Panc1 (cell line): Measurements from ENCODE around the gene THAP4.
"Not testable (repeated sequence)": the region's sequence is repeated elsewhere in the genome, so short reads cannot be mapped to it uniquely, and the experiment has no call there.

Experiments
- POLR2AphosphoS5 ChIP-seq: IDR thresholded peaks from 2 replicates; pipeline ENCODE4 v1.6.1; 2012; ENCODE audit warnings: mild to moderate bottlenecking, low read depth, low read length, moderate library complexity
- SIN3A ChIP-seq: IDR thresholded peaks from 2 replicates; pipeline ENCODE4 v1.6.1; 2012; ENCODE audit warnings: low read depth, mild to moderate bottlenecking, low read length, moderate library complexity, borderline replicate concordance; ENCODE audit not compliant: insufficient read depth
- TF ChIP-seq, protein P1 (sequence below): fragments of 450-650 bp; IDR thresholded peaks from 2 replicates; pipeline ENCODE4 v1.5.1; 2017; ENCODE audit warnings: mild to moderate bottlenecking

DNA sequence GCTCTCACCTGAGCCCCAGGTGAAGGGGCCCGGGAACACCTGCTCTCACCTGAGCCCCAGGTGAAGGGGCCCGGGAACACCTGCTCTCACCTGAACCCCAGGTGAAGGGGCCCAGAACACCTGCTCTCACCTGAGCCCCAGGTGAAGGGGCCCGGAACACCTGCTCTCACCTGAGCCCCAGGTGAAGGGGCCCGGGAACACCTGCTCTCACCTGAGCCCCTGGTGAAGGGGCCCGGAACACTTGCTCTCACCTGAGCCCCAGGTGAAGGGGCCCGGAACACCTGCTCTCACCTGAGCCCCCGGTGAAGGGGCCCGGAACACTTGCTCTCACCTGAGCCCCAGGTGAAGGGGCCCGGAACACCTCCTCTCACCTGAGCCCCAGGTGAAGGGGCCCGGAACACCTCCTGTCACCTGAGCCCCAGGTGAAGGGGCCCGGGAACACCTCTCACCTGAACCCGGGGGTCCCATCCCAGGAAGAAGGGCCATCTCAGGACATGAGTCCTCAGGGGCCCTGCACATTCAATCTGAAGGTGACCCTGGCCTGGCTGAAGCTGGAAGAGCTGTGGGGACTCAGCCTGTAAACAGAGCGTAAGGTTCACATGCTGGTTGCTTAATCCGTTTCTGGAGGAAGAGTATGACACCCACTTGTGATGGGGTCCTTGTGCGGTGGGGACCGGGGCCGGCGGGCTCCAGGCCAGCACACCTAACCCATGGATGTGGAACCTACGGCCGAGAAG is 63.9 kb downstream of the THAP4 start:
- not testable (repeated sequence) for TF ChIP-seq POLR2AphosphoS5, SIN3A
- TF ChIP-seq, protein P1, sequence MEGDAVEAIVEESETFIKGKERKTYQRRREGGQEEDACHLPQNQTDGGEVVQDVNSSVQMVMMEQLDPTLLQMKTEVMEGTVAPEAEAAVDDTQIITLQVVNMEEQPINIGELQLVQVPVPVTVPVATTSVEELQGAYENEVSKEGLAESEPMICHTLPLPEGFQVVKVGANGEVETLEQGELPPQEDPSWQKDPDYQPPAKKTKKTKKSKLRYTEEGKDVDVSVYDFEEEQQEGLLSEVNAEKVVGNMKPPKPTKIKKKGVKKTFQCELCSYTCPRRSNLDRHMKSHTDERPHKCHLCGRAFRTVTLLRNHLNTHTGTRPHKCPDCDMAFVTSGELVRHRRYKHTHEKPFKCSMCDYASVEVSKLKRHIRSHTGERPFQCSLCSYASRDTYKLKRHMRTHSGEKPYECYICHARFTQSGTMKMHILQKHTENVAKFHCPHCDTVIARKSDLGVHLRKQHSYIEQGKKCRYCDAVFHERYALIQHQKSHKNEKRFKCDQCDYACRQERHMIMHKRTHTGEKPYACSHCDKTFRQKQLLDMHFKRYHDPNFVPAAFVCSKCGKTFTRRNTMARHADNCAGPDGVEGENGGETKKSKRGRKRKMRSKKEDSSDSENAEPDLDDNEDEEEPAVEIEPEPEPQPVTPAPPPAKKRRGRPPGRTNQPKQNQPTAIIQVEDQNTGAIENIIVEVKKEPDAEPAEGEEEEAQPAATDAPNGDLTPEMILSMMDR, result not testable (repeated sequence)
